HG02642 (cell line): ENCODE results near the gene TM9SF4.
A peak's percentile ranks its signal among the peaks of the same experiment; 100 is the strongest.
"Not testable (repeated sequence)": the region's sequence is repeated elsewhere in the genome, so short reads cannot be mapped to it uniquely, and the experiment has no call there.

Experiments
- ATAC-seq: cut with Tn5 transposase; IDR thresholded peaks from one replicate; pipeline ENCODE4 v1.9.1; 2021; ENCODE audit warnings: mild to moderate bottlenecking; ENCODE audit not compliant: unreplicated experiment, poor library complexity

Gene TM9SF4

DNA sequence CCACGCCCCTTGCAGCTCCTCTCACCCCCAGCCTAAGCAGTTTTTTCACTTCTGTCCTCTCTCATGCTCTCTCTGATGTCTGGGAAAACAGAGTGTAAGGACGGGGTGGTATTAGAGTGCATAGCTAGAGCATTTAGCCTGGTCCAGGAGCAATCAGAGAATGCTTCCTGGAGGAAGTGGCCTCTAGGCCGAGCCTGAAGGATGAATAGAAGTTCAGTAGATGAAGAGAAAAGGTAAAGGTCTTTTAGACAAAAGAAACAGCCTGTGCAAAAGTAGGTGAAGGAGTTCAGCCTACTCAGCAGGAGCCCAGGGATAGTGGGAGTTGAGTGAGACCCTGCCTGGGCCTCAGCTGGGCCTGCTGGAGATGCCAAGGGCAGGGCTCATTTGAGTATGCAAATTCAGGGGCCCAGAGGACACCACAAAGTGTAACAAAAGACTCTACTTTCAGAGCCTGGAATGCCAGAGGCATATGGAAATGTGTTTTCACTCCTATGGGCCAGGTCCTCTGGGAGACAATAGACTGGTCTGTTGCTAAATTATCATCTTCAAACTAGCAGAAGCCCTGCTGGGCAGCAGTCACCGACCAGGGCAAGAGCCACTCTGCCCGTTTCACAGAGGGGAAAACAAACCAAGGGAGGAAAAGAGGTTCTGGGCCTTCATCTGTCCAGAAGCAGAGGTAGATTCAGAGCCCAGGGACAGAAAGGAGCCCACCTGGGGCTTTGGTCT lies 19.7 kb upstream of the TM9SF4 start:
- ATAC-seq = no peak

DNA sequence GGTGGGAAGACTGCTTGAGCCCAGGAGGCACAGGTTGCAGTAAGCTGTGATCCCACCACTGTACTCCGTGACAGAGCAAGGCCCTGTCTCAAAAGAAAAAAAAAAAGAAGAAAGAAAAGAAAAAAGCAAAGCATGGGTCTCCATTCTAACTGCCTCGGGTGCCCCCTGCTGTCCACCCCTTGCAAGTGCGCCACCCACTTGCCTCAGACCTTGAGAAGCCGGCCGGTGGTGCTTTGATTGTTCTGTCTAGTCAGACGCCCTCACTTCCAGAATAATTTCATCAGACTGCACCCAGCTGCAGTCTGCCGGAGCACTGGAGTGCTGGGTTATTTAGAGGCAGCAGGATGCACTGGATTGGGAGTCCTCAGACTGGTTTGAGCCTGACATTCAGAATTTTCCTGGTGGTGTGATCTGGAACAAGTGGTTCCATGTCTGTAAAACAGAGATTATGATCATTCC lies 17.6 kb upstream of the TM9SF4 start:
- ATAC-seq = peak; percentile 62

GRCh38 chr20:32098786-32099185 lies 10.7 kb upstream of the TM9SF4 start:
- no peak for ATAC-seq

- no peak for ATAC-seq
Observed at GRCh38 chr20:32108814-32109391, 611 bp upstream of the TM9SF4 start.

DNA sequence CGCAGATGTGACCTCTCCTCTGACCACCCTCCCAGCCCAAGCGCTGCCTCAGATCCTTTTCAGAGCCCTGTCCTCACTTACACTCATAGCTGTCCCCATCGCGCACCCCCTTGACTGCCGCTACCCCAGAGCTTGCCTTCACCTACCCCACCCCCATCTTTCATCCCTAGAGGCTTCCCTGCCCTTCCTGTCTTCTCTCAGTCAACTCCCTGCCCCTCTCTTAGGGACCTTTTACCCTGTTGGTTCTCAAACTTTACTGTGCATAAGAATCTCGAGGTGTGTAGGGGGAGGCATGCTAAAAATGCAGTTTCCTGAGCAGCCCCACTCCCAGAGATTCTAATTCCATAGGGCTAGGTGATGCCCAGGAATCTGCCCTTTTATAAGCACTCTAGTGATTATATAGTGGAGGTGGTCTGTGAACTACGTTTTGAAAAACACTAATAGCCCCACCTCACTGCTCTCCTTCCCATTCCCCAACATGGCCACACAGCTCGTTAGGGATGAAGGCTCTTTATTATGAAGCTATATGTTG lies 725 bp downstream of the TM9SF4 start:
- no peak for ATAC-seq

DNA sequence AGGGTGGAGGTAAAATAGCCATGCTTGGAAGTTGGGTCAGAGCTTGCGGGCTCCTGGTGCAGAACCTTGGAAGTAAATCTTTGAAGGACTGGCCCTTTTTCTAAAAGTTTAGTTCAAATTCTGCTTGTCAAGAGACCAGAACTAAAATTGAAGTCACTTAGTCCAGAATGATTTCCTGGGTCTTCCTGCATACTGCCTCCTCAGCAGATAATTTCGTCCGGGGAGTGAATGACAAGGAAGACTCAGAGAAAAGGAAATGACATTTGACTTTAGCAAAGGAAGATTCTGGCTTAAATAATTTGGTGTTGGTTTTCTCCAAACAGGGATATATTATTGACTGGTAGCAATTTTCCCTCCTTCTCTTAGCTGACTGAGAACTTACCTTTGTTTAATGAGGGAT lies 1.2 kb downstream of the TM9SF4 start:
- ATAC-seq = no peak

DNA sequence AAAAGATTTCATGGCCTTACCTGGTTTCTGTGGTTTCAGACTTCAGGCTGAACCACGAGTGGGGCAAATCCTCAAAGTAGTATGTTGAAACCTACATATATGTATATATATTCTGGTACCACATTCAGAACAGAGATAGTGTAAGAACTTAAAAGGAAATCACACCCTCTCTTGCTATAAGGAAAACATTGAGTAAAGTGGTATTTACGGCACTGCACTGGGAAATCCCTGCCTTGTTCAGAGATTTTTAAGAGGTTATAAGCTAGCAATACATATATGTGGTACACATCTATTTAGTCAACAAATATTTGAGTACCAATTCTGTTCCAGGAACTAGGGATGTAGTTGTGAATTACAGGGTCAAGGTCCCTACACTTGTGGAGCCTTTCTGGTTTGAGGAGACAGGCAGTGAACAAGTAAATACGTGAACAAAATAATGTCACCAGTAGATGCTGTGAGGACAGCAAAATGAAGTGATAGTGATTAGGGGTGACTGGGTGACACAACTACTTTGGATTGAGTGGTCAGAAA lies 1.7 kb downstream of the TM9SF4 start:
- no peak for ATAC-seq

DNA sequence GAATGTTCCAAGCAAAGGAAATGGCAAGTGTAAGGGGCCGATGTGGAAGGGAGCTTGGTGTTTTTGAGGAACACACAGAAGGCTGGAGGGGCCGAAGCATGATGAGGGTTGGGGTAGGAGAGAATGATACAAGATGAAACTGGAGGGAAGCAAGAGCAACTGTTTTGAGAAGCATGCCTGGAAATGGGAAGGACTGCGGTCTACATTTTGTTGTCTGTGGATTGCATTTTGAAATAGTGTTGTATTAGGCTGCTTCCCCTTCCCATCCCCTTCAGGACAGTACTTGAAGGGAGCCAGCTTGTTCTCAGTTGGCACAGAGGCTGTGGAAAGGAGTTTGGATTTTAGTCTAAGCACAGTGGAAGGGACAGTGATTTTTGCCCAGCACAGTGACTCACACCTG lies 2.2 kb downstream of the TM9SF4 start:
- no peak for ATAC-seq

DNA sequence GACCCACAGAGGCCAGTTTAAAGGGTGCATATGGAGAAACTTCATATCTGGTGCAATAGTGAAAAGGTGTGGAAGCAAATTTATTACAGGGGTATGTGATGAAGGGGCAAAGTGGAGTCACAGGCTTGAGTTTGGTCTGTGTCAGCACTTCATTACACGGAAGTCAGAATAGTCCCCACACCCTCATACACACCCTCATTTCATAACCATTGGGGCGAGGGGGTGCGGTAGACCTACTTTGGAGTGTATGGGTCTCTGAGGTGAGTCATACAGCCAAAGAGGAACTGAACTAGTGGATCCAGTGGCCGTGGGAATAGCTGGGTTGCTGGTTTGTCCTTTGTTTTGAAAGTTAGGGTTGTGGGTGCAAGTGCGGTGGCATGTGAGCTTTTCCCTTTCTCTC lies 3.3 kb downstream of the TM9SF4 start:
- no peak for ATAC-seq

GRCh38 chr20:32113591-32114260 lies 4.2 kb downstream of the TM9SF4 start:
- no peak for ATAC-seq

GRCh38 chr20:32114305-32114960 lies 4.9 kb downstream of the TM9SF4 start:
- no peak for ATAC-seq

DNA sequence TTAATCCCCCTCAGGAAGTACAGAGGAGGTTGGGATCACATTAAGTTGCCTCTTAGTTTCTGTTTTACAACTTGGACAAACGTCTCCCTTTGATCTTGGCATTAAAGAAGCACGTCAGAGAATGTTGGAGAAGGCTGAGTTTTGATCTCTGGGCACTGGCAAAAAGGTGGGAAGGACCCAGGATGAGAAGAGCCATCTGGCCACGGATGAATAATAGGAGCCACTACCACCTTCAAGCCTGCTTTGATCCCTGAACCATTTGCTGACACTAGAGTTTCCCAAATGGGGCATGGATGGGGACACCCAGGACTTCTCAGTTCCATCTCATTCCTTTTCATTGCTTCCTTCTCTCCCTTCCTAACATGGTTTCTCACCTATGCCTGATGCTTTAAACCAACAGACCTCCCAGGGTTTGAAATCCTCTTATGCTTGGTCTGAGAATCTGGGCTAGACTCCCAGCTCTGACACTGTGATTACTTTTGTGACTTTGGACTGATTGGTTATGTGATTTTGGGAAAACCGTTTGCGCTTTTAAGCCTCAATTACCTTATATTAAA lies 5.8 kb downstream of the TM9SF4 start:
- ATAC-seq = no peak

GRCh38 chr20:32116079-32116521 lies 6.6 kb downstream of the TM9SF4 start:
- no peak for ATAC-seq

DNA sequence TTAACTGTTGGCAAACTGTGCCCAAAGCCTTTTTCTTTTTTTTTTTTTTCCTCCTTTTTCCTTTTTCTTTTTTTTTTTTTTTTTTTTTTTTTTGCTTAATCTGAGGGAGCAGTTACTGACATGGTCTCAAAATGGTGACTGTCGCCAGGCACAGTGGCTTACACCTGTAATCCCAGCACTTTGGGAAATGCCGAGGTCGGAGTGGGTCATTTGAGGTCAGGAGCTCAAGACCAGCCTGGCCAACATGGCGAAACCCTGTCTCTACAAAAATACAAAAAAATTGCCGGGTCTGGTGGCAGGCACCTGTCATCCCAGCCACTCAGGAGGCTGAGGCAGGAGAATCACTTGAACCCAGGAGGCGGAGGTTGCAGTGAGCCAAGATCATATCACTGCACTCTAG lies 7.3 kb downstream of the TM9SF4 start:
- not testable (repeated sequence) for ATAC-seq

DNA sequence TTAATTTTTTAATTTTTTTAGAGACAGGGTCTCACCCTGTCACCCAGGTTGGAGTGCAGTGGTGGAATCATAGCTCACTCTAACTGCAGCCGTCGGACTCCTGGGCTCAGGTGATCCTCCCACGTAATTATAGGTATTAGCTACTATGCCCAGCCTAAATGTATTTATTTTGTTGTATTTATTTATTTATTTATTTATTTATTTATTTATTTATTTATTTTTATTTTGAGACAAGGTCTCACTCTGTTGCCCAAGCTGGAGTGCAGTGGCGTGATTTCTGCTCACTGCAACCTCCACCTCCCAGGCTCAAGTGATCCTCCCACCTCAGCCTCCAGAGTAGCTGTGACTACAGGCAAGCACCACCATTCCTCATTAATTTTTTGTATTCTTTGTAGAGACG lies 8.9 kb downstream of the TM9SF4 start:
- not testable (repeated sequence) for ATAC-seq

DNA sequence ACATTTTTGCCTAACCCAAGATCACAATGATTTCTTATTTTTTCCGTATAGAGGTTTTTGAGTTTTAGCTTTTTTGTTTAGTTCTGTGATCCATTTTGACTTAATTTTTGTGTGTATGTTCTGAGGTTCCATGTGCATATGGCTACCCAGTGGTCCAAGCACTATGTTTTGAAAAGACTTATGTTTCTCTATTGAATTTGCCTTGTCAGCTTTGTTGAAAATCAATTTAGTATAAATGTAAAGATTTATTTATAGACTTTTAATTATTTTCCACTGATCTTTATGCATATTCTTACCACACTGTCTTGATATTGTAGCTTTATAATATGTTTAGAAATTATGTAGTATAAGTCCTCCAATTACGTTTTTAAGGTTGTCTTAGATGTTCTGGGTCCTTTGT lies 10.2 kb downstream of the TM9SF4 start:
- no peak for ATAC-seq

DNA sequence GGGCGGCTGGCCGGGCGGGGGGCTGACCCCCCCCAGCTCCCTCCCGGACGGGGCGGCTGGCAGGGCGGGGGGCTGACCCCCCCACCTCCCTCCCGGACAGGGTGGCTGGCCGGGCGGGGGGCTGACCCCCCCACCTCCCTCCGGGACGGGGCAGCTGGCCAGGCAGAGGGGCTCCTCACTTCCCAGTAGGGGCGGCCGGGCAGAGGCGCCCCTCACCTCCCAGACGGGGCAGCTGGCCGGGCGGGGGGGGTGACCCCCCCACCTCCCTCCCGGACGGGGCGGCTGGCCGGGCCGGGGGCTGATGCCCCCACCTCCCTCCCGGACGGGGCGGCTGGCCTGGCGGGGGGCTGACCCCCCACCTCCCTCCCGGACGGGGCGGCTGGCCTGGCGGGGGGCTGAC lies 12.4 kb downstream of the TM9SF4 start:
- not testable (repeated sequence) for ATAC-seq

- no peak for ATAC-seq
Observed at GRCh38 chr20:32123088-32123487, 13.6 kb downstream of the TM9SF4 start.

DNA sequence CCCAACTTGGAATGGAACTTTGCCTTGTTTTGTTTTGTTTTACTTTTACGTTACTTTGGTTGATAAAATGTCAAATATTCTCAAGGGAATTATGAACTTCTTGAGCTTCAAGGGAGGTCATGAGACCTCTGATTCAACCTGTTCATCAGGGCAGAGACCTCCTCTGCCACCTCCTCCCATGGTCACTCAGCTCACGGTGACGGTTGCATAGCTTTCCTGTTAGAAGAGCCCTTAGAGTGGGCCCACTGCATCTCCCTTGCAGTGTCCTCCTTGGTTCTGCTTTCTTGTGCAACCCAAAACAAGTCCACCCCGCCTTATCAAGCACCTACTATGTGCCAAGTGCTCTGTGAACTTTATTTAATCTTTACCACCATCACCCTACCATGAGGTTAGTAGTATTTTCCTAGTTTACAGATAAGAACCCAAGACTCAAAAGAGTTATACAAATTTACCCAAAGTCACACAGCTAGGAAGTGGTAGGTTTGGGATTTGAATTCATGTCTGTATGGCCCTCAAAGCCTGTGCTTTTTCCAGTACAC lies 15.5 kb downstream of the TM9SF4 start:
- no peak for ATAC-seq

- no peak for ATAC-seq
Observed at GRCh38 chr20:32125506-32125905, 16.0 kb downstream of the TM9SF4 start.
